ENCODE results near the gene XPC.

GRCh38 chr3:14132689-14133088 lies 45.7 kb downstream of the XPC start:
- TF ChIP-seq TAF1 (IDR thresholded peaks at IDR 0.05; ENCODE audit: borderline replicate concordance, insufficient read depth, low read length) (no peak), REST (IDR thresholded peaks at IDR 0.05; ENCODE audit: insufficient read depth in 1 of 2, low read depth in 2 of 2, low read length in 2 of 2) (no peak), SIN3A (IDR thresholded peaks at IDR 0.05; ENCODE audit: borderline replicate concordance, insufficient read depth, low read length) (no peak)
